ENCODE measurements around the gene SLC37A2.

The SLC37A2 gene

DNA sequence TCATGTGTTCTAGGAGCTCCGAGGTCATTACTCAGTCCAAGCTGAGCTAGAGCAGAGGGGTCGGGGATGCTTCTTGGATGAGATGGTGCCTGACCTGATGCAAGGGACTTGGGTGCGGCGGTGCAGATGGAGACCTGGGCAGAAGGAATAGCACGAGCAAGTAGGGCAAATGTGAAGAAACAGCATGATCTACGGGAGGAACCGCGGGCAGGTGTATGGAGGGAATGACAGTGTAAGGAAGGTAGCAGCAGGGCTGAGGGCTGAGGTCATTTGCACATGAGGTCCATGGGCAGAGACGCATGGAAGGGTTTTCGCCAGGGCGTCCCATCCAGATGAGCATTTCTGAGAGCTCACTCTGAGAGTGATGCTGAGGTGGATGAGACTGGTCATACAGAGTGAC, 14.9 kb downstream of the SLC37A2 start:
- Histone ChIP-seq H3K79me1 (ENCODE audit: low read depth, low read length) (no peaks in the 10 kb centered on the region), H3K36me3 (replicated peaks in 1 of 2; ENCODE audit: control insufficient read depth in 2 of 2, insufficient read depth in 2 of 2, low read length in 2 of 2) (no peaks in the 10 kb centered on the region), H2BK5ac (ENCODE audit: low read length) (no peak overlapping the region), H3K18ac (ENCODE audit: low read length) (peak overlapping the region; percentile 13), H3K27ac (replicated peaks; ENCODE audit: low read length) (no peak overlapping the region), H4K91ac (ENCODE audit: low read depth, low read length, poor library complexity) (no peak overlapping the region), H3K9me3 (replicated peaks in 1 of 2; ENCODE audit: control insufficient read depth in 2 of 2, insufficient read depth in 1 of 2, low read depth in 1 of 2, low read length in 2 of 2) (peaks cover 0 to 2% of the 10 kb centered on the region in 2 donors), H3K4me1 (ENCODE audit: control insufficient read depth in 2 of 2, insufficient read depth in 1 of 2, low read depth in 1 of 2, low read length in 2 of 2) (peaks cover 5 to 6% of the 10 kb centered on the region in 2 donors), H2BK12ac (ENCODE audit: low read length) (no peak overlapping the region), H2BK15ac (ENCODE audit: low read length) (no peak overlapping the region), H3K27me3 (ENCODE audit: control insufficient read depth in 3 of 3, insufficient read depth in 3 of 3, low read depth in 1 of 3, low read length in 3 of 3) (peaks cover 0 to 4% (median 0%) of the 10 kb centered on the region in 3 experiments), H3K4me2 (ENCODE audit: insufficient read depth, low read length, poor library complexity, severe bottlenecking) (no peak overlapping the region), H3K14ac (ENCODE audit: low read length) (no peak overlapping the region), H4K8ac (ENCODE audit: low read depth, low read length) (no peak overlapping the region), H3K4me3 (ENCODE audit: low read length in 2 of 2) (no peak overlapping the region), H2BK120ac (ENCODE audit: low read depth, low read length) (no peak overlapping the region), H3K9ac (ENCODE audit: low read depth, low read length, poor library complexity) (no peak overlapping the region), H3K4ac (ENCODE audit: low read length) (no peak overlapping the region), H2AFZ (ENCODE audit: low read length) (no peak overlapping the region), H2AK5ac (ENCODE audit: low read depth, low read length) (no peak overlapping the region), H3K23ac (ENCODE audit: low read depth, low read length, poor library complexity) (peak overlapping the region; percentile 12)
- DNase-seq (ENCODE audit: low spot score): no peak
- WGBS, 2 donors (ENCODE audit: extremely low coverage in 2 of 2, insufficient read length in 2 of 2, insufficient replicate concordance in 1 of 2): no CpG with 5 or more reads among the region's 11 CpGs

GRCh38 chr11:125078516-125079140, 15.5 kb downstream of the SLC37A2 start:
- Histone ChIP-seq H3K4me2 (ENCODE audit: insufficient read depth, low read length, poor library complexity, severe bottlenecking) (no peak overlapping the region), H3K27ac (replicated peaks; ENCODE audit: low read length) (no peak overlapping the region), H3K27me3 (ENCODE audit: control insufficient read depth in 3 of 3, insufficient read depth in 3 of 3, low read depth in 1 of 3, low read length in 3 of 3) (peaks cover 0 to 4% (median 0%) of the 10 kb centered on the region in 3 experiments), H2BK120ac (ENCODE audit: low read depth, low read length) (no peak overlapping the region), H3K9me3 (replicated peaks in 1 of 2; ENCODE audit: control insufficient read depth in 2 of 2, insufficient read depth in 1 of 2, low read depth in 1 of 2, low read length in 2 of 2) (peaks cover 0 to 2% of the 10 kb centered on the region in 2 donors), H3K79me1 (ENCODE audit: low read depth, low read length) (no peaks in the 10 kb centered on the region), H2BK12ac (ENCODE audit: low read length) (no peak overlapping the region), H3K36me3 (replicated peaks in 1 of 2; ENCODE audit: control insufficient read depth in 2 of 2, insufficient read depth in 2 of 2, low read length in 2 of 2) (no peaks in the 10 kb centered on the region), H2BK15ac (ENCODE audit: low read length) (no peak overlapping the region), H3K4me1 (ENCODE audit: control insufficient read depth in 2 of 2, insufficient read depth in 1 of 2, low read depth in 1 of 2, low read length in 2 of 2) (peaks cover 5 to 12% of the 10 kb centered on the region in 2 donors), H3K23ac (ENCODE audit: low read depth, low read length, poor library complexity) (no peak overlapping the region), H2BK5ac (ENCODE audit: low read length) (no peak overlapping the region), H4K91ac (ENCODE audit: low read depth, low read length, poor library complexity) (no peak overlapping the region), H3K9ac (ENCODE audit: low read depth, low read length, poor library complexity) (no peak overlapping the region), H2AK5ac (ENCODE audit: low read depth, low read length) (no peak overlapping the region), H3K4me3 (ENCODE audit: low read length in 2 of 2) (no peak overlapping the region), H2AFZ (ENCODE audit: low read length) (no peak overlapping the region), H3K14ac (ENCODE audit: low read length) (no peak overlapping the region), H3K18ac (ENCODE audit: low read length) (no peak overlapping the region), H3K4ac (ENCODE audit: low read length) (no peak overlapping the region), H4K8ac (ENCODE audit: low read depth, low read length) (no peak overlapping the region)
- WGBS, 2 donors (ENCODE audit: extremely low coverage in 2 of 2, insufficient read length in 2 of 2, insufficient replicate concordance in 1 of 2): no CpG with 5 or more reads among the region's 14 CpGs
- no peak for DNase-seq (ENCODE audit: low spot score)

DNA sequence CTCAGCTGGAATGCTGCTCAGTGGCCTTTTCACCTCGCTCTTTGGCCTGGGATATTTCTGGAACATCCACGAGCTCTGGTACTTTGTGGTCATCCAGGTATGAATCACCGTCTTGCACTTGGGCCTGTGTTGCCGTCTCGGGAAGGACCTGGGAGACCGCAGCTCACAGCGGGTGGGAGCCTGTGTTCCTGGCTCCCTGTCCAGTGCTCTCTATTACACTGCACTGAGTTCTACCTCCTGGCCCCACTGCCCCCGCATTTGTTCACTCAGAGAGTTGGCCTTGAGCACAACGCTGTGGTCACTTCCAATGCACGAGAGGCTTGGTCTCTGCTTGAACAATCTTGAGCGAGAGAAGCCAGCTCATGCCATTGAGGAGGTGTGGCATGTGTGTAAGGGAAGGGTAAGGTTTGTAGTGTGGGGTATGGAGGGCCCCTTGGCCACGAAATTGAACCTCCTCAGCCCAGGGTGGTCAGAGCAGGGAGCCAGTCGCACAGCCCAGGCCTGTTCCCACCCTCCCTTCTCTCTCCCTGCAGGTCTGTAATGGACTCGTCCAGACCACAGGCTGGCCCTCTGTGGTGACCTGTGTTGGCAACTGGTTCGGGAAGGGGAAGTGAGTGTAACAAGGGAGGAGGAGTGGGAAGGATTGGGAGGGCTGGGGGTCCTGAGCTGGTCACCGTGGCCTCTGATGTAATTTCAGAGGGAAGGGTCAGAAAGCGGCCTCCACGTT, 16.2 kb downstream of the SLC37A2 start:
- Histone ChIP-seq H2BK12ac (ENCODE audit: low read length) (no peak overlapping the region), H2BK15ac (ENCODE audit: low read length) (no peak overlapping the region), H4K91ac (ENCODE audit: low read depth, low read length, poor library complexity) (no peak overlapping the region), H3K23ac (ENCODE audit: low read depth, low read length, poor library complexity) (peak overlapping the region; percentile 3), H2BK5ac (ENCODE audit: low read length) (no peak overlapping the region), H4K8ac (ENCODE audit: low read depth, low read length) (no peak overlapping the region), H3K36me3 (replicated peaks in 1 of 2; ENCODE audit: control insufficient read depth in 2 of 2, insufficient read depth in 2 of 2, low read length in 2 of 2) (no peaks in the 10 kb centered on the region), H3K9me3 (replicated peaks in 1 of 2; ENCODE audit: control insufficient read depth in 2 of 2, insufficient read depth in 1 of 2, low read depth in 1 of 2, low read length in 2 of 2) (peaks cover 0 to 2% of the 10 kb centered on the region in 2 donors), H3K27ac (replicated peaks; ENCODE audit: low read length) (no peak overlapping the region), H3K18ac (ENCODE audit: low read length) (peak overlapping the region; percentile 60), H3K4me3 (ENCODE audit: low read length in 2 of 2) (no peak overlapping the region), H3K27me3 (ENCODE audit: control insufficient read depth in 3 of 3, insufficient read depth in 3 of 3, low read depth in 1 of 3, low read length in 3 of 3) (no peaks in the 10 kb centered on the region), H2AFZ (ENCODE audit: low read length) (no peak overlapping the region), H2BK120ac (ENCODE audit: low read depth, low read length) (no peak overlapping the region), H3K9ac (ENCODE audit: low read depth, low read length, poor library complexity) (no peak overlapping the region), H2AK5ac (ENCODE audit: low read depth, low read length) (no peak overlapping the region), H3K79me1 (ENCODE audit: low read depth, low read length) (no peaks in the 10 kb centered on the region), H3K14ac (ENCODE audit: low read length) (peak overlapping the region; percentile 56), H3K4ac (ENCODE audit: low read length) (no peak overlapping the region), H3K4me2 (ENCODE audit: insufficient read depth, low read length, poor library complexity, severe bottlenecking) (no peak overlapping the region), H3K4me1 (ENCODE audit: control insufficient read depth in 2 of 2, insufficient read depth in 1 of 2, low read depth in 1 of 2, low read length in 2 of 2) (peaks cover 5 to 12% of the 10 kb centered on the region in 2 donors)
- WGBS, 2 donors (ENCODE audit: extremely low coverage in 2 of 2, insufficient read length in 2 of 2, insufficient replicate concordance in 1 of 2): no CpG with 5 or more reads among the region's 18 CpGs
- DNase-seq (ENCODE audit: low spot score): no peak

GRCh38 chr11:125079878-125080530, 16.9 kb downstream of the SLC37A2 start:
- H2AFZ ChIP-seq (ENCODE audit: low read length): no peak overlapping the region
- H3K18ac ChIP-seq (ENCODE audit: low read length): peak overlapping the region; percentile 25
- H2BK15ac ChIP-seq (ENCODE audit: low read length): no peak overlapping the region
- peaks cover 0 to 2% of the 10 kb centered on the region in 2 donors for H3K9me3 ChIP-seq (replicated peaks in 1 of 2; ENCODE audit: control insufficient read depth in 2 of 2, insufficient read depth in 1 of 2, low read depth in 1 of 2, low read length in 2 of 2)
- no peak overlapping the region for H2BK5ac ChIP-seq (ENCODE audit: low read length)
- H3K23ac ChIP-seq (ENCODE audit: low read depth, low read length, poor library complexity): peak overlapping the region; percentile 46
- no peaks in the 10 kb centered on the region for H3K27me3 ChIP-seq (ENCODE audit: control insufficient read depth in 3 of 3, insufficient read depth in 3 of 3, low read depth in 1 of 3, low read length in 3 of 3)
- H3K9ac ChIP-seq (ENCODE audit: low read depth, low read length, poor library complexity): no peak overlapping the region
- peaks cover 5 to 12% of the 10 kb centered on the region in 2 donors for H3K4me1 ChIP-seq (ENCODE audit: control insufficient read depth in 2 of 2, insufficient read depth in 1 of 2, low read depth in 1 of 2, low read length in 2 of 2)
- H2AK5ac ChIP-seq (ENCODE audit: low read depth, low read length): no peak overlapping the region
- H2BK120ac ChIP-seq (ENCODE audit: low read depth, low read length): no peak overlapping the region
- H3K79me1 ChIP-seq (ENCODE audit: low read depth, low read length): no peaks in the 10 kb centered on the region
- H2BK12ac ChIP-seq (ENCODE audit: low read length): no peak overlapping the region
- H3K36me3 ChIP-seq (replicated peaks in 1 of 2; ENCODE audit: control insufficient read depth in 2 of 2, insufficient read depth in 2 of 2, low read length in 2 of 2): no peaks in the 10 kb centered on the region
- H4K91ac ChIP-seq (ENCODE audit: low read depth, low read length, poor library complexity): no peak overlapping the region
- H3K14ac ChIP-seq (ENCODE audit: low read length): no peak overlapping the region
- no peak overlapping the region for H4K8ac ChIP-seq (ENCODE audit: low read depth, low read length)
- no peak for DNase-seq (ENCODE audit: low spot score)
- no CpG with 5 or more reads among the region's 12 CpGs for WGBS, 2 donors (ENCODE audit: extremely low coverage in 2 of 2, insufficient read length in 2 of 2, insufficient replicate concordance in 1 of 2)
- H3K27ac ChIP-seq (replicated peaks; ENCODE audit: low read length): no peak overlapping the region
- no peak overlapping the region for H3K4me3 ChIP-seq (ENCODE audit: low read length in 2 of 2)
- no peak overlapping the region for H3K4ac ChIP-seq (ENCODE audit: low read length)
- H3K4me2 ChIP-seq (ENCODE audit: insufficient read depth, low read length, poor library complexity, severe bottlenecking): no peak overlapping the region
